Activated CD8-positive, alpha-beta T cell treated with anti-CD3 and anti-CD28 coated beads for 36 hours (primary cell): Measurements from ENCODE around the gene GANC. TPM values are rescaled to one million over a fixed set of nuclear protein-coding genes. Genes with fewer than 3 reads are reported as not detected.

Source experiments
- ATAC-seq: fragments of 200-7000 bp; cut with Tn5 transposase; one replicate; pipeline ENCODE4 v1.10.0; 2021; ENCODE audit warnings: mild to moderate bottlenecking, moderate library complexity
- CTCF ChIA-PET: fragments of 350-600 bp; sonication (Branson Sonifier 250); formaldehyde crosslinking; loops from one replicate; lab custom pipeline; 2021; ENCODE audit warnings: antibody characterized with exemption; lab: Charles Lee
- POLR2A ChIA-PET: fragments of 350-600 bp; sonication (Branson Sonifier 250); formaldehyde crosslinking; loops from one replicate; lab custom pipeline; 2021; ENCODE audit warnings: antibody characterized with exemption; lab: Charles Lee
- DNase-seq: peaks from one replicate; pipeline ENCODE4 v3.0.0-alpha.2; 2020
- H3K27ac Mint-ChIP-seq: one replicate; pipeline ENCODE4 v1.8.0; 2021; ENCODE audit warnings: mild to moderate bottlenecking, mixed read lengths
- H3K27me3 Mint-ChIP-seq: one replicate; pipeline ENCODE4 v1.8.0; 2021; ENCODE audit warnings: mixed read lengths
- H3K36me3 Mint-ChIP-seq: one replicate; pipeline ENCODE4 v1.8.0; 2021; ENCODE audit warnings: low read depth, mixed read lengths
- H3K4me1 Mint-ChIP-seq: one replicate; pipeline ENCODE4 v1.8.0; 2021; ENCODE audit warnings: low read depth, mixed read lengths
- H3K4me3 Mint-ChIP-seq: one replicate; pipeline ENCODE4 v1.8.0; 2021; ENCODE audit warnings: mild to moderate bottlenecking, moderate library complexity, mixed read lengths
- H3K9me3 Mint-ChIP-seq: one replicate; pipeline ENCODE4 v1.8.0; 2021; ENCODE audit warnings: mixed read lengths
- intact Hi-C: fragments of 100-400 bp; cut with micrococcal nuclease; formaldehyde crosslinking; loops from one replicate; pipeline ENCODE4 v1.10.0; 2022
- total RNA-seq, 2 experiments: library from RNA; stranded (reverse); gene quantifications; one replicate each; pipeline ENCODE4 v1.2.3, GENCODE V29; 2021
- TF ChIP-seq, protein P1 (sequence below): fragments of 200-600 bp; IDR thresholded peaks from one replicate; pipeline ENCODE4 v1.8.0; 2022; ENCODE audit warnings: antibody characterized with exemption, mild to moderate bottlenecking

GANC gene
- total RNA-seq, 2 experiments from 2014 or later: 18.0 to 22.2 TPM

DNA sequence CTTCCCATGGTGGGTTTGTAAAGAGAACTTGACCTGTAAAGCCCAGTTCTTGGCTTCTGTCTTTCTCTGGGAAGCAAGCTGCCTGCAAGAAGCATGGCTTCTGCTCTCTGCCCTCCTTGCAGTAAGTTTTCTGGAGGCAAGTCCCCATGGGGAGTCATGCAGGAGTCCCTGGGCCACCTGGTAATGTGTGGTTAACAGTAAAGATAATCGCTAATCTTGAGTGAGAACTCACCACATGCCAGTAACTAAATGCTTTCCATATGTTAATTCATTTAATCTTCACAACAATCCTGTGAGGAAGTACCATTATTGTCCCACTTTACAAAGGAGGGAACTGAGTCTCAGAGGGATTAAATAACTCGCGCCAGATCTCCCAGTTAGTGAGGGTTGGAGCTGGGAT, 90.5 kb downstream of the GANC start:
- H3K36me3 Mint-ChIP-seq: no peaks in the 10 kb centered on the region
- no peak overlapping the region for H3K27ac Mint-ChIP-seq
- ATAC-seq (no peak), DNase-seq (no peak)
- no peaks in the 10 kb centered on the region for H3K27me3 Mint-ChIP-seq
- intact Hi-C loops: no loop called here
- ChIA-PET POLR2A (no interaction called here), CTCF (no interaction called here)
- H3K4me3 Mint-ChIP-seq: no peak overlapping the region
- H3K4me1 Mint-ChIP-seq: no peaks in the 10 kb centered on the region
- no peaks in the 10 kb centered on the region for H3K9me3 Mint-ChIP-seq
- TF ChIP-seq, protein P1, sequence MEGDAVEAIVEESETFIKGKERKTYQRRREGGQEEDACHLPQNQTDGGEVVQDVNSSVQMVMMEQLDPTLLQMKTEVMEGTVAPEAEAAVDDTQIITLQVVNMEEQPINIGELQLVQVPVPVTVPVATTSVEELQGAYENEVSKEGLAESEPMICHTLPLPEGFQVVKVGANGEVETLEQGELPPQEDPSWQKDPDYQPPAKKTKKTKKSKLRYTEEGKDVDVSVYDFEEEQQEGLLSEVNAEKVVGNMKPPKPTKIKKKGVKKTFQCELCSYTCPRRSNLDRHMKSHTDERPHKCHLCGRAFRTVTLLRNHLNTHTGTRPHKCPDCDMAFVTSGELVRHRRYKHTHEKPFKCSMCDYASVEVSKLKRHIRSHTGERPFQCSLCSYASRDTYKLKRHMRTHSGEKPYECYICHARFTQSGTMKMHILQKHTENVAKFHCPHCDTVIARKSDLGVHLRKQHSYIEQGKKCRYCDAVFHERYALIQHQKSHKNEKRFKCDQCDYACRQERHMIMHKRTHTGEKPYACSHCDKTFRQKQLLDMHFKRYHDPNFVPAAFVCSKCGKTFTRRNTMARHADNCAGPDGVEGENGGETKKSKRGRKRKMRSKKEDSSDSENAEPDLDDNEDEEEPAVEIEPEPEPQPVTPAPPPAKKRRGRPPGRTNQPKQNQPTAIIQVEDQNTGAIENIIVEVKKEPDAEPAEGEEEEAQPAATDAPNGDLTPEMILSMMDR: no peak

GRCh38 chr15:42363942-42364341, 90.9 kb downstream of the GANC start:
- ATAC-seq (no peak), DNase-seq (no peak)
- Mint-ChIP-seq H3K4me3 (no peak overlapping the region), H3K4me1 (no peaks in the 10 kb centered on the region), H3K27ac (no peak overlapping the region), H3K27me3 (no peaks in the 10 kb centered on the region), H3K9me3 (no peaks in the 10 kb centered on the region), H3K36me3 (no peaks in the 10 kb centered on the region)
- TF ChIP-seq, protein P1: no peak
- ChIA-PET CTCF (no interaction called here), POLR2A (no interaction called here)
- intact Hi-C loops: no loop called here

DNA sequence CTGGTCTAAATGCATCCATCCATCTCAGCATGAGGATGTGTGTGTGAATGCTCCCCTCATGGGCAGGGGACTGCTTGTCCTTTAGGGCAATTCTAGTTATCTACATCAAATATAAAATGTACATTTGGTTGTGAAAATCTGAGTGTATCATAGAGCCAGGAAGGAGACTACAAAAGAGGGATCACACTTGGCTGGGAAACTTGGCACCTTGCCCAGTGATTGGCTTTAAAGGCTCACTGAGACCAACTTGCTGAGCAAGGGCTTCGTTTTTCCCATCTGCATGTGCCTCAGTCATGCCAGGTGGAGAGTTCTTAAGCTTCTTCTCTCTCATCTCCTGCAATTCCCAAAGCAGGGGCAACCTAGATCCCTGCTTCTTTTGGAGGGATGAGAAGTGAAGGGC, 91.5 kb downstream of the GANC start:
- ATAC-seq (no peak), DNase-seq (no peak)
- Mint-ChIP-seq H3K4me3 (no peak overlapping the region), H3K36me3 (no peaks in the 10 kb centered on the region), H3K4me1 (no peaks in the 10 kb centered on the region), H3K27ac (no peak overlapping the region), H3K27me3 (no peaks in the 10 kb centered on the region), H3K9me3 (no peaks in the 10 kb centered on the region)
- ChIA-PET POLR2A (no interaction called here), CTCF (interaction anchor here (1.5 kb wide), 1 partner anchor 21 kb away, joined by 4 read pairs; no protein-coding TSS in a partner anchor)
- TF ChIP-seq, protein P1: no peak
- intact Hi-C loops: no loop called here

DNA sequence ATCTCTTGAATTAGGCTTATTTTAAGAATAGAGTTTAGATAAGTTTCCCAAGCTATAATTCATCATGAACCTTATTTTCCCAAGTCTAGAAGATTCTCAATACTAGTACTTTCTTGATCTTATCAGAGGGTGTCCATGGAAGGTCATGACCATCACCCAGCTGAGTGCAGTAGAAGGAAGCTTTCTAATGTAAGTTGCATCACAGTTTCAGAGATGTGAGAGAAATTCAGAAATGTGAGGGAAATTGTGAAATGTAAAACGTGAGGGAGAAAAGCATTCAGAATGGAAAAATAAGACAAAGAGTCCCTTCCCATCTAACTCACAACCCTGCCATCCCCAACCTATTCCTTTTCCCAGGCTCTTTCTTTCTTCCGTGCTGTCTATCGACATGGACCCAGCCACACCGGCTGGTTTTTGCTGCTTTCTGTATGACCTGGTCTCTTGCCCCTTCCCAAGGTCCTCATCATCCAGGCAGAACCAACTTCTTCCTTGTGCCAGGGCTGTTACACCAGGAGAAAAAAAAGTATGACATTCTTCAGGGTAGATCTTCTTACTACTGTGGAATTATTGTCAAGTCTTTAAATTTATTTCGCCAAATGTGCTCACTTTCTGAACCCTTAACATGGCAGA, 93.0 kb downstream of the GANC start:
- H3K4me3 Mint-ChIP-seq: no peak overlapping the region
- ChIA-PET POLR2A (no interaction called here), CTCF (interaction anchor here (1.5 kb wide), 1 partner anchor 19 kb away, joined by 4 read pairs; no protein-coding TSS in a partner anchor)
- no peaks in the 10 kb centered on the region for H3K27me3 Mint-ChIP-seq
- H3K4me1 Mint-ChIP-seq: no peaks in the 10 kb centered on the region
- DNase-seq (no peak), ATAC-seq (no peak)
- H3K9me3 Mint-ChIP-seq: no peaks in the 10 kb centered on the region
- no peaks in the 10 kb centered on the region for H3K36me3 Mint-ChIP-seq
- TF ChIP-seq, protein P1: no peak
- intact Hi-C loops: no loop called here
- H3K27ac Mint-ChIP-seq: no peak overlapping the region

DNA sequence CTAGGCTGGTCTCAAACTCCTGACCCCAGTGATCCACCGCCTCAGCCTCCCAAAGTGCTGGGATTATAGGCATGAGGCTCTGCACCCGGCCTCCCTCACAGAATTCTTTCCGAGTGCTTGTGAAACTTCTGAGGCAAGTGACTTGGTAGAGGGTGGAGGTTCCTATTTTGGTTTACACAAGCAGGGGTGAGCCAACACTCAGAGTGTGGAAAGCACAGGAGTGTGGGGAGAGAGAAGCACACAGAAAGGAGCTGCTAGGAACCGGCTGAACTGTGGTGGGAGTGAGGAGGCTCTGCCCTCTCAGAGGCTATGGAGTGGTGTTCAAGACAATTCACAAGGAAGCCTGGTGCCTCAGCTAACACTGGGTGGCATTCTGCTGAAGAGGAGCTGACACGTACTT, 94.0 kb downstream of the GANC start:
- CTCF ChIA-PET: interaction anchor here (0.6 to 1.9 kb wide), 4 partner anchors 10 to 663 kb away, joined by 3 to 6 read pairs (median 3); no protein-coding TSS in a partner anchor
- intact Hi-C loops: no loop called here
- TF ChIP-seq, protein P1: no peak
- H3K36me3 Mint-ChIP-seq: no peaks in the 10 kb centered on the region
- H3K4me1 Mint-ChIP-seq: no peaks in the 10 kb centered on the region
- no peaks in the 10 kb centered on the region for H3K9me3 Mint-ChIP-seq
- no peak for DNase-seq
- H3K27ac Mint-ChIP-seq: no peak overlapping the region
- H3K27me3 Mint-ChIP-seq: no peaks in the 10 kb centered on the region
- no peak overlapping the region for H3K4me3 Mint-ChIP-seq
- POLR2A ChIA-PET: no interaction called here
- ATAC-seq: no peak
